IPS-18c (cell line): ENCODE results near the gene TAF1A.

ENCODE experiments used
- H3K4me3 ChIP-seq: 2 replicates; pipeline ENCODE4 v1.7.0; 2013; ENCODE audit warnings: low read depth, mild to moderate bottlenecking, low read length, moderate library complexity; ENCODE audit not compliant: insufficient read depth
- H3K9me3 ChIP-seq: one replicate; pipeline ENCODE4 v1.6.1; 2013; ENCODE audit warnings: mild to moderate bottlenecking, low read length, moderate library complexity; ENCODE audit not compliant: control insufficient read depth, insufficient read depth

Gene TAF1A

GRCh38 chr1:222589462-222590302 is at the start of gene TAF1A:
Gene TAF1A, minus strand, starts transcription at chr1:222589933.
- H3K9me3 ChIP-seq: no peaks in the 10 kb centered on the region
- H3K4me3 ChIP-seq: peak within 1 kb of the TSS; percentile 71

DNA sequence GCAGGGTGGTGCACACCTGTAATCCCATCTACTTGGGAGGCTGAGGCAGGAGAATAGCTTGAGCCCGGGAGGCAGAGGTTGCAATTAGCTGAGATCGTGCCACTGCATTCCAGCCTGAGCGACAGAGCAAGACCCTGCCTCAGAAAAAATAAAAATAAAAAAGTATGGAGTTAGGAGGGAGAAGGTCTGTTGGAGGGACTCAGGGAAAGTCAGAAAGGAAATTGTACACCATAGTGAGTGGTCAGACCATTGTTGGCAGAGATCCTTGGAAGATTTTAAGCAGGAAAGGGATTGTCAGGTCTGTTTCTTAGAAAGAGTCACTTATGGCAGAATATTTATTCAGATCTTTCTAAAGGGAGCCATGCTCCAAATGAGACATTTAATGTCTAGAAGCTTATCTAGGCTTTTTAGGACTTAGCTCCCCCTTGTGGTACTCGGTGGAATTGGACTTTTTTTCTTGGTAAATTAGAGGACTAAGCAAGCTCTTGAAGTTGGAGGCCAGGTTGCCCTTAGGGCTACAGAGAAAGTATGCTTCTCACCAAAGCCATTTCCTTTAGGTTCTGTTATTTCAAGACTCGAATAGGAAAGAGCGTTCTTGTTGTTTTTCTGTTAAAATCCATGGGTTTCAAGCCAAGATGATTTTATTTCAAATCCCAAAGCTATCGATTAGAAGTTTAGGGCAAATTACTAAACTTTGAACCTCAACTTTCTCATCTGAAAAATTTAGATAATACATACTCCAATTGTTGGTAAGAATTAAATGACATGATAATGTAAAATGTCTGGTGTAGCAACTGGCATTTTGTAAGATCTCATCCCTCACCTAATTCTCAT is 44.7 kb upstream of the TAF1A start:
- Histone ChIP-seq H3K4me3 (no peak overlapping the region), H3K9me3 (no peaks in the 10 kb centered on the region)

GRCh38 chr1:222632749-222633148 is 43.0 kb upstream of the TAF1A start:
- no peaks in the 10 kb centered on the region for H3K9me3 ChIP-seq
- H3K4me3 ChIP-seq: no peak overlapping the region

- no peaks in the 10 kb centered on the region for H3K9me3 ChIP-seq
Measured at GRCh38 chr1:222631611-222632208, 42.0 kb upstream of the TAF1A start.

DNA sequence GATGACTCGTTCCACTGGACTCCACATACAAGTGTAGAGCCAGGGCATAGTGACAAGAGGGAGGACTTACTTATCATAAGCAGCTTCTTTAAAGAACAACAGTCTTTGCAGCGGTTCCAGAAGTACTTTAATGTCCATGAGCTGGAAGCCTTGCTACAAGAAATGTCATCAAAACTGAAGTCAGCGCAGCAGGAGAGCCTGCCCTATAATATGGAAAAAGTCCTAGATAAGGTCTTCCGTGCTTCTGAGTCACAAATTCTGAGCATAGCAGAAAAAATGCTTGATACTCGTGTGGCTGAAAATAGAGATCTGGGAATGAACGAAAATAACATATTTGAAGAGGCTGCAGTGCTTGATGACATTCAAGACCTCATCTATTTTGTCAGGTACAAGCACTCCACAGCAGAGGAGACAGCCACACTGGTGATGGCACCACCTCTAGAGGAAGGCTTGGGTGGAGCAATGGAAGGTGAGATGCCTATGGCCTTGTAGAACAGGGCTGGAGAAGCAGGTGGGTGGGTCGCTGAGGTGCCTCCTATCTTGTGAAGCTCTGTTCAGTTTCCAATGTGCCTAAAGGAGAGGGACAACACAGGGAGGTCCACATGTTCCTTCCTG is 40.3 kb upstream of the TAF1A start:
- Histone ChIP-seq H3K9me3 (no peaks in the 10 kb centered on the region), H3K4me3 (no peak overlapping the region)

More at GRCh38 chr1:222631611-222632208, 42.0 kb upstream of the TAF1A start:
- no peak overlapping the region for H3K4me3 ChIP-seq

DNA sequence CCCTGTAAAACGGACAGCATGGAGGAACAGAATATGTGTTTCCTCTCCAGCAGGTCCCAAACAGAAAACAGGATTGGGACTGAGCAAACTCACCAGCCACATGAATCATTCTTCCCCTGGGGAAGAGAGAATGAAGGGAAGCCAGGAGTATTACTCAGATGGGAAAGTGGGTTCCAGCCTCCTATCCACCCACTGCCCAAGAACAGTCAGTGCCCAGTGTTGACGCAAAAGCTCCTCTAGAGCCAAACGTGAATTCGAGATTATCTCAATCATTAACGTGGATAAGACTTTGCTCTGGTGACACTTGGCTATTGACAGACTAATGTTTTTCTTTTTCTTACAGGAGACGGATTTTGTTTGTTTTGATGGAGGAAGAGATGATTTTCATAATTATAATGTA is 37.5 kb upstream of the TAF1A start:
- Histone ChIP-seq H3K9me3 (no peaks in the 10 kb centered on the region), H3K4me3 (no peak overlapping the region)

DNA sequence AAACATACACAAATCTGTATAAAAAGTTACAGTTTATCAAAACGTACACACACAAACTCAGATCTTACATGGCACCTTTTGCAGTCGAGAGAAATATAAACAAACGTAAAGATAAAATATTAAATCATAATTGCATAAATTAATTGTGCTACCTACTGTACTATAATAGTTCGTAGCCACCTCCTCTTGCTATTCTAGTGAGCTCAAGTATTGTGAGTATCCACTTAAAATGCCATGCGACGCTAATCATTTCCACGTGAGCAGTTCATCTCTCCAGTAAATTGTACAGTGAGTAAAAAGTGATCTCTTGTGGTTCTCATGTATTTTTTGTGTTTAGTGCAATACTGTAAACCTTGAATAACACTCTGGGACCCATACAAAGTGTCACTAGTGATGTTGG is 34.5 kb upstream of the TAF1A start:
- no peaks in the 10 kb centered on the region for H3K9me3 ChIP-seq
- no peak overlapping the region for H3K4me3 ChIP-seq

GRCh38 chr1:222623458-222623857 is 33.7 kb upstream of the TAF1A start:
- no peaks in the 10 kb centered on the region for H3K9me3 ChIP-seq
- H3K4me3 ChIP-seq: no peak overlapping the region

GRCh38 chr1:222622765-222623164 is 33.0 kb upstream of the TAF1A start:
- H3K4me3 ChIP-seq: no peak overlapping the region
- no peaks in the 10 kb centered on the region for H3K9me3 ChIP-seq

GRCh38 chr1:222620566-222620965 is 30.8 kb upstream of the TAF1A start:
- Histone ChIP-seq H3K9me3 (no peaks in the 10 kb centered on the region), H3K4me3 (no peak overlapping the region)

DNA sequence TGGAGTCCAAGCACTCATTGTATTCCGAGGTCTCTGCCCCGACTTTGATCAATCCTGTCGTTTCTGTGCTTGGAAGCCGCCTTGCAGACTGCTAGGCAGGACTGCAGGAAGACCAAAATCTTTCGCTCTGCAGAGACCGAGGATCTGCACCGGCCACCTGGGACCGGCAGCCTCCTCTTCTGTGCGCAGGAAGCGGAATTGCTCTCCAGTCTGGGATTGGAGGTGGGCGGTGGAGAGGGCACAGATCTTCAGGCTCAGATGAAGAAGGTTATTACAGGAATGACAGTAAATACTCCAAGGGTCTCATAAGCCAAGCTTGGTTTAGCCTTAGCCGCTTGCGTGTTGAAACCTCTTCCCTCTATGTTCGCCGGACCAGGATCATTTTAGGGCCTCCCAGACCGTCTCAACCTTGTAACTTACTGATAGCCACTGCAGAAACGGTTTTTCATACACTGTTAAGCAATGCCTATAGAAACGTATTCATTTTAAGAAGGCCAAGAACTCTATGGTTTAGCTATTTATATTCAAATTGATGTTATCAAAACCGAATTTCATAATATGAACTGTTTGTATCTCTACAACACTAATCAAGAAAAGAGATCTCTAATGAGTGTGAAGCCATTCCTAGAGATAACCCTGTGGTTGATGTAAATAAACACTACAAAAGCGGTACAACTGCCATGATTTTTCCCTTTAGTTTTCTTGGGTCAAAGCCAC is 29.3 kb upstream of the TAF1A start:
- Histone ChIP-seq H3K9me3 (no peaks in the 10 kb centered on the region), H3K4me3 (peak overlapping the region; percentile 87)

- Histone ChIP-seq H3K9me3 (no peaks in the 10 kb centered on the region), H3K4me3 (peak within 1 kb of the TSS; percentile 87)
Measured at GRCh38 chr1:222618001-222618879, 28.5 kb upstream of the TAF1A start, which contains the start of gene MIA3. Gene MIA3, plus strand, starts transcription at chr1:222618097. Its CDS starts 14 bp downstream, at chr1:222618111.

DNA sequence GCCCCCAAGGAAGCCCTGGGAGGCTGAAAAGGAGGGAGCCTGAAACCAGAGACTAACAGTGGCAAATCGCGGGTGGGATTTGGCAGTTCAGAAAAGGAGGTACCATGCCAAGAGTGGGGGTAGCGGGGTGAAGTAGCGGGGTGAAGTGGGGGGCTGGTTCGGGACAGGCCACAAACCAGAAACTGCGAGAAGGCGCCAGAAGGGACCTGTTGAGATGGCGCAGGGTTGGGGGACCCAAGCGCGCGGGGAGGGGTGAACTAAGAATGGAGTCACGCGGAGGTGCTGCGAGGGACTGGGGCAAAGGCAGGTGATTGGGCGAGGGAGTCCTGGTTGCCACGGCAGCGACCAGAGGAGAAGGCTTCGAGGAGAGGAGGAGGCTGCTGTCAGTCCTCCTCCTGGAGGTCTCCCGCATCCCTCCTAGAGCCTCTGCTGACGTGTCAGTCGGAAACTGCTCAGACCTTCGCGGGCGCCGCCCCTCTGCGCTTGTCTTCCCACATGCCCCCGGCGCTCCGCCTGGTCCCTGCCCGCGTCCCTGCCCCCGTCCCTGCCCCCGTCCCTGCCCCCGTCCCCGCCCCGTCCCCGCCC is 27.7 kb upstream of the TAF1A start:
- Histone ChIP-seq H3K4me3 (peak overlapping the region; percentile 56), H3K9me3 (no peaks in the 10 kb centered on the region)

GRCh38 chr1:222616525-222616924 is 26.8 kb upstream of the TAF1A start:
- no peak overlapping the region for H3K4me3 ChIP-seq
- no peaks in the 10 kb centered on the region for H3K9me3 ChIP-seq

GRCh38 chr1:222613627-222614026 is 23.9 kb upstream of the TAF1A start:
- no peak overlapping the region for H3K4me3 ChIP-seq
- no peaks in the 10 kb centered on the region for H3K9me3 ChIP-seq

GRCh38 chr1:222610728-222611127 is 21.0 kb upstream of the TAF1A start:
- Histone ChIP-seq H3K9me3 (peaks cover 2% of the 10 kb centered on the region), H3K4me3 (no peak overlapping the region)
